C4-2B (cell line): ENCODE results near the gene CD44.

Source experiments
- ZFX ChIP-seq: fragments of 450-650 bp; IDR thresholded peaks from 2 replicates; pipeline ENCODE4 v1.6.1; 2017
- TF ChIP-seq, protein P1 (sequence below): fragments of 450-650 bp; conservative IDR thresholded peaks from 2 replicates; pipeline ENCODE4 v1.5.1; 2017; ENCODE audit warnings: mild to moderate bottlenecking

- TF ChIP-seq, protein P1, sequence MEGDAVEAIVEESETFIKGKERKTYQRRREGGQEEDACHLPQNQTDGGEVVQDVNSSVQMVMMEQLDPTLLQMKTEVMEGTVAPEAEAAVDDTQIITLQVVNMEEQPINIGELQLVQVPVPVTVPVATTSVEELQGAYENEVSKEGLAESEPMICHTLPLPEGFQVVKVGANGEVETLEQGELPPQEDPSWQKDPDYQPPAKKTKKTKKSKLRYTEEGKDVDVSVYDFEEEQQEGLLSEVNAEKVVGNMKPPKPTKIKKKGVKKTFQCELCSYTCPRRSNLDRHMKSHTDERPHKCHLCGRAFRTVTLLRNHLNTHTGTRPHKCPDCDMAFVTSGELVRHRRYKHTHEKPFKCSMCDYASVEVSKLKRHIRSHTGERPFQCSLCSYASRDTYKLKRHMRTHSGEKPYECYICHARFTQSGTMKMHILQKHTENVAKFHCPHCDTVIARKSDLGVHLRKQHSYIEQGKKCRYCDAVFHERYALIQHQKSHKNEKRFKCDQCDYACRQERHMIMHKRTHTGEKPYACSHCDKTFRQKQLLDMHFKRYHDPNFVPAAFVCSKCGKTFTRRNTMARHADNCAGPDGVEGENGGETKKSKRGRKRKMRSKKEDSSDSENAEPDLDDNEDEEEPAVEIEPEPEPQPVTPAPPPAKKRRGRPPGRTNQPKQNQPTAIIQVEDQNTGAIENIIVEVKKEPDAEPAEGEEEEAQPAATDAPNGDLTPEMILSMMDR, result no peak
- TF ChIP-seq ZFX, result no peak
Observed at GRCh38 chr11:35211952-35212351, 73.0 kb downstream of the CD44 start.
